ENCODE data around the gene TMEM170A. TPM values are rescaled to one million over a fixed set of nuclear protein-coding genes. Genes with fewer than 3 reads are reported as not detected.

Gene TMEM170A
- total RNA-seq, 1 experiment from 2014 or later, result 34.5 TPM

DNA sequence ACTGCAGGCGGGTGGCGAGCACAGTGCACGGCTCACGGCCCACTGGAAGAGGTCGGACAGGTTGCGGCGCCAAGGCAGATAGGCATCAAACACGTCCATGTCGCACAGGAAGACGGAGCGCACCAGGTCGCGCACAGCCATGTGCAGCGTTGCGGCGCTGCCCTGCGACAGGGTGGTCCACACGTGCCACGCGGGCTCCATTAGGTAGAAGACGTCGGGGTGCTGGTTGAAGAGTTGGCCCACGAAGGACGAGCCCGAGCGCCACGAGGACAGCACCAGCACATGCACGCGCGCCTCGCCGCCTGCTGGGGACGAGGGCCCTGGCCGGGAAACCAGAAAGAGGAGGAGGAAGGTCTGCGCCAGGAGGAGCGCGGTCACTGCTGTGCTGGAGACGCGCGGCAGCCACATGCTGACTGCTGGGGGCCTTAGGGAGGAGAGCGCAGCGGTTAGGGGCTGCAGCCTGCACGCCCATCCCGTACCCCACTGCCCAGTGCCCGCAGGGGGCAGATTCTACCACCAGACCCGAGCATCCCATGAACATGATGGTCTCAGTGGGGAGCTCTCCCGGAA is 15.0 kb upstream of the TMEM170A start:
- Histone ChIP-seq H3K9me2 (ENCODE audit: insufficient read depth) (no peaks in the 10 kb centered on the region), H3K27ac (ENCODE audit: low read depth, low read length) (no peak overlapping the region), H3K9ac (ENCODE audit: low read length) (no peak overlapping the region), H3K4me1 (ENCODE audit: control insufficient read depth in 1 of 2, insufficient read depth in 2 of 2, low read length in 2 of 2) (peaks cover 24 to 49% of the 10 kb centered on the region in 2 experiments), H4K20me1 (ENCODE audit: insufficient read depth) (no peaks in the 10 kb centered on the region), H3K4me2 (ENCODE audit: low read length) (no peak overlapping the region), H3K9me3 (ENCODE audit: control insufficient read depth in 1 of 2, insufficient read depth in 1 of 2, low read depth in 1 of 2, low read length in 2 of 2) (no peaks in the 10 kb centered on the region), H2AFZ (ENCODE audit: low read depth, low read length, poor library complexity, severe bottlenecking) (no peak overlapping the region), H3K4me3 (replicated peaks in 1 of 2; ENCODE audit: low read depth in 1 of 2, low read length in 2 of 2) (no peak overlapping the region), H3K27me3 (ENCODE audit: insufficient read depth, low read length) (no peaks in the 10 kb centered on the region), H3K36me3 (ENCODE audit: control insufficient read depth in 1 of 2, insufficient read depth in 2 of 2, low read length in 2 of 2) (no peaks in the 10 kb centered on the region), H3K79me2 (ENCODE audit: insufficient read depth, low read length) (no peaks in the 10 kb centered on the region)
- POLR2A ChIA-PET, result no interaction called here
- DNase-seq (ENCODE audit: low read depth, low spot score) (no peak), ATAC-seq (no peak)
- intact Hi-C loops (cut with micrococcal nuclease), result no loop called here
- CTCF ChIA-PET, result interaction anchor here (0.6 kb wide), 1 partner anchor 38 kb away, joined by 4 read pairs; no protein-coding TSS in a partner anchor
- TF ChIP-seq POLR2AphosphoS5 (IDR thresholded peaks at IDR 0.05; ENCODE audit: low read depth, low read length), result no peak
- no peak for TF ChIP-seq SIN3A (IDR thresholded peaks at IDR 0.05; ENCODE audit: low read depth)
- TF ChIP-seq EZH2 (IDR thresholded peaks at IDR 0.05), result no peak
- TF ChIP-seq SP1 (IDR thresholded peaks at IDR 0.05; ENCODE audit: low read depth), result no peak
- TF ChIP-seq YY1 (IDR thresholded peaks at IDR 0.05; ENCODE audit: extremely low read depth, insufficient replicate concordance, low read depth, low read length), result no peak
- no peak for TF ChIP-seq FOSL1 (IDR thresholded peaks at IDR 0.05; ENCODE audit: low read depth)
- TF ChIP-seq, protein P1, sequence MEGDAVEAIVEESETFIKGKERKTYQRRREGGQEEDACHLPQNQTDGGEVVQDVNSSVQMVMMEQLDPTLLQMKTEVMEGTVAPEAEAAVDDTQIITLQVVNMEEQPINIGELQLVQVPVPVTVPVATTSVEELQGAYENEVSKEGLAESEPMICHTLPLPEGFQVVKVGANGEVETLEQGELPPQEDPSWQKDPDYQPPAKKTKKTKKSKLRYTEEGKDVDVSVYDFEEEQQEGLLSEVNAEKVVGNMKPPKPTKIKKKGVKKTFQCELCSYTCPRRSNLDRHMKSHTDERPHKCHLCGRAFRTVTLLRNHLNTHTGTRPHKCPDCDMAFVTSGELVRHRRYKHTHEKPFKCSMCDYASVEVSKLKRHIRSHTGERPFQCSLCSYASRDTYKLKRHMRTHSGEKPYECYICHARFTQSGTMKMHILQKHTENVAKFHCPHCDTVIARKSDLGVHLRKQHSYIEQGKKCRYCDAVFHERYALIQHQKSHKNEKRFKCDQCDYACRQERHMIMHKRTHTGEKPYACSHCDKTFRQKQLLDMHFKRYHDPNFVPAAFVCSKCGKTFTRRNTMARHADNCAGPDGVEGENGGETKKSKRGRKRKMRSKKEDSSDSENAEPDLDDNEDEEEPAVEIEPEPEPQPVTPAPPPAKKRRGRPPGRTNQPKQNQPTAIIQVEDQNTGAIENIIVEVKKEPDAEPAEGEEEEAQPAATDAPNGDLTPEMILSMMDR (IDR thresholded peaks at IDR 0.05 in 2 of 3, conservative IDR thresholded peaks at IDR 0.05 in 1 of 3; ENCODE audit: borderline replicate concordance in 1 of 3, insufficient read depth in 1 of 3, low read depth in 2 of 3, low read length in 2 of 3), result no peak
- no TSS peak for BruUV-seq (replicated peaks)
- RAD21 ChIA-PET (ENCODE audit: low non-redundant PET in 1 of 2, low total read pairs in 2 of 2, uncharacterized antibody in 2 of 2, unreplicated experiment in 2 of 2), result no interaction called here

Data from HCT116 (cell line).